Liver (tissue), 9 donors: ENCODE results near the gene CLDN1. TPM values are rescaled to one million over a fixed set of nuclear protein-coding genes. Genes with fewer than 3 reads are reported as not detected.

Experiments used
- DNase-seq: peaks from one replicate; pipeline ENCODE4 v3.0.0-alpha.2; 2017; ENCODE audit warnings: low spot score
- H3K27ac ChIP-seq, 2 donors: one replicate each; pipeline ENCODE4 v1.7.0; 2013; ENCODE audit warnings: inconsistent platforms in 2 of 2, low read length in 2 of 2, control low read depth in 1 of 2, low read depth in 1 of 2, mild to moderate bottlenecking in 1 of 2
- H3K27me3 ChIP-seq, 4 donors: one replicate each; pipeline versions ENCODE4 v1.6.1 to v1.7.0; 2013; ENCODE audit warnings: low read length in 3 of 4, inconsistent platforms in 1 of 4, mild to moderate bottlenecking in 1 of 4, moderate library complexity in 1 of 4; ENCODE audit not compliant: control insufficient read depth in 4 of 4, insufficient read depth in 4 of 4
- H3K36me3 ChIP-seq, 4 donors: one replicate each; pipeline versions ENCODE4 v1.6.1 to v1.7.0; 2013; ENCODE audit warnings: low read length in 3 of 4, mild to moderate bottlenecking in 3 of 4, low read depth in 1 of 4, moderate library complexity in 1 of 4; ENCODE audit not compliant: control insufficient read depth in 4 of 4, insufficient read depth in 3 of 4
- H3K4me1 ChIP-seq, 4 donors: one replicate each; pipeline versions ENCODE4 v1.6.1 to v1.7.0; 2013; ENCODE audit warnings: low read length in 3 of 4, mild to moderate bottlenecking in 3 of 4, moderate library complexity in 1 of 4; ENCODE audit not compliant: control insufficient read depth in 4 of 4, insufficient read depth in 4 of 4
- H3K4me3 ChIP-seq, 3 donors: one replicate each; pipeline versions ENCODE4 v1.6.1 to v1.7.0; 2013; ENCODE audit warnings: low read length in 3 of 3, control low read depth in 1 of 3, low read depth in 1 of 3, mild to moderate bottlenecking in 1 of 3
- H3K9ac ChIP-seq, 2 donors: one replicate each; pipeline ENCODE4 v1.7.0; 2013; ENCODE audit warnings: low read length in 2 of 2, mild to moderate bottlenecking in 2 of 2, moderate library complexity in 2 of 2, control low read depth in 1 of 2, low read depth in 1 of 2
- H3K9me3 ChIP-seq, 4 donors: one replicate each; pipeline versions ENCODE4 v1.6.1 to v1.7.0; 2013; ENCODE audit warnings: low read length in 3 of 4; ENCODE audit not compliant: control insufficient read depth in 4 of 4
- ATF3 ChIP-seq: IDR thresholded peaks from 2 replicates; pipeline ENCODE4 v1.6.1; 2016; ENCODE audit warnings: antibody characterized with exemption
- CTCF ChIP-seq: fragments of 150-350 bp; IDR thresholded peaks from 2 replicates; pipeline ENCODE4 v1.5.1; 2017; ENCODE audit warnings: improper control_type of control experiment, low read depth, low read length; ENCODE audit not compliant: missing input control
- EGR1 ChIP-seq, 2 donors: IDR thresholded peaks; 2 replicates each; pipeline ENCODE4 v1.6.1; 2016 to 2018; ENCODE audit warnings: antibody characterized with exemption in 2 of 2, low read depth in 2 of 2
- FOXA1 ChIP-seq: IDR thresholded peaks from 2 replicates; pipeline ENCODE4 v1.6.1; 2016; ENCODE audit warnings: antibody characterized with exemption
- FOXA2 ChIP-seq: IDR thresholded peaks from 2 replicates; pipeline ENCODE4 v1.6.1; 2016; ENCODE audit warnings: antibody characterized with exemption
- GABPA ChIP-seq, 2 donors: IDR thresholded peaks in 1 of 2; conservative IDR thresholded peaks in 1 of 2; 2 replicates each; pipeline ENCODE4 v1.6.1; 2016; ENCODE audit warnings: antibody characterized with exemption in 2 of 2, mild to moderate bottlenecking in 1 of 2, moderate library complexity in 1 of 2
- HNF4A ChIP-seq, 2 donors: conservative IDR thresholded peaks; 2 replicates each; pipeline ENCODE4 v1.6.1; 2016; ENCODE audit warnings: antibody characterized with exemption in 2 of 2, mild to moderate bottlenecking in 2 of 2
- HNF4G ChIP-seq: IDR thresholded peaks from 2 replicates; pipeline ENCODE4 v1.6.1; 2016; ENCODE audit warnings: antibody characterized with exemption
- JUND ChIP-seq, 2 donors: IDR thresholded peaks; 2 replicates each; pipeline ENCODE4 v1.6.1; 2016; ENCODE audit warnings: antibody characterized with exemption in 2 of 2
- MAX ChIP-seq: IDR thresholded peaks from 2 replicates; pipeline ENCODE4 v1.6.1; 2016; ENCODE audit warnings: antibody characterized with exemption
- NR2F2 ChIP-seq: IDR thresholded peaks from 2 replicates; pipeline ENCODE4 v1.6.1; 2016; ENCODE audit warnings: antibody characterized with exemption
- RAD21 ChIP-seq, 2 donors: IDR thresholded peaks; 2 replicates each; pipeline ENCODE4 v1.6.1; 2016; ENCODE audit warnings: antibody characterized with exemption in 2 of 2, mild to moderate bottlenecking in 2 of 2
- REST ChIP-seq: IDR thresholded peaks from 2 replicates; pipeline ENCODE4 v1.6.1; 2016; ENCODE audit warnings: antibody characterized with exemption, mild to moderate bottlenecking
- RXRA ChIP-seq, 2 donors: IDR thresholded peaks; 2 replicates each; pipeline ENCODE4 v1.6.1; 2017 to 2018; ENCODE audit warnings: antibody characterized with exemption in 2 of 2, mild to moderate bottlenecking in 1 of 2
- SP1 ChIP-seq: IDR thresholded peaks from 2 replicates; pipeline ENCODE4 v1.6.1; 2018; ENCODE audit warnings: antibody characterized with exemption, mild to moderate bottlenecking
- TAF1 ChIP-seq: conservative IDR thresholded peaks from 2 replicates; pipeline ENCODE4 v1.6.1; 2016; ENCODE audit warnings: antibody characterized with exemption, mild to moderate bottlenecking
- YY1 ChIP-seq: IDR thresholded peaks from 2 replicates; pipeline ENCODE4 v1.6.1; 2016; ENCODE audit warnings: antibody characterized with exemption, mild to moderate bottlenecking
- ZBTB33 ChIP-seq: IDR thresholded peaks from 2 replicates; pipeline ENCODE4 v1.6.1; 2016; ENCODE audit warnings: antibody characterized with exemption
- WGBS: extraction: QIAGEN DNeasy Blood & Tissue Kit; methylation state at CpG from one replicate; pipeline ENCODE4 v1.1.7; 2013; 5-methylcytosine and 5-hydroxymethylcytosine counted together
- polyA plus RNA-seq, 2 donors: library from polyadenylated mRNA; stranded (reverse) in 1 of 2; unstranded in 1 of 2; fragments of 200-250 nt in 1 of 2; fragments of >200 nt in 1 of 2; fragmentation: Nextera tagmentation in 1 of 2; extraction: Ambion mirVana in 1 of 2; gene quantifications; one replicate each; pipeline versions ENCODE4 v1.2.1 to v1.2.3, GENCODE V29; 2013 to 2015
- total RNA-seq, 2 donors: library from RNA; depleted of rRNA; stranded (reverse); fragments of >200 nt; gene quantifications; one replicate each; pipeline ENCODE4 v1.2.3, GENCODE V29; 2014
- donor health status: healthy.
- donor health status: healthy.
- donor health status: healthy.
- donor health status: healthy.
- donor health status: healthy.

The CLDN1 gene
- total and polyA plus RNA-seq, 4 donors: 57.8 to 92.0 (median 87.3) TPM

- TF ChIP-seq FOXA1 (no peak), RXRA (IDR thresholded peaks at IDR 0.05) (no peak), HNF4G (no peak), MAX (no peak), YY1 (no peak), HNF4A (conservative IDR thresholded peaks at IDR 0.05) (no peak), JUND (IDR thresholded peaks at IDR 0.05) (no peak), ATF3 (no peak), CTCF (no peak), FOXA2 (no peak), RAD21 (IDR thresholded peaks at IDR 0.05) (no peak), GABPA (IDR thresholded peaks at IDR 0.05 in 1 of 2, conservative IDR thresholded peaks at IDR 0.05 in 1 of 2) (no peak), EGR1 (IDR thresholded peaks at IDR 0.05; ENCODE audit: low read depth in 2 of 2) (no peak), ZBTB33 (no peak), NR2F2 (no peak), REST (no peak), SP1 (no peak), TAF1 (no peak)
- no peak for DNase-seq
- no peaks in the 10 kb centered on the region for H3K9me3 ChIP-seq
- H3K36me3 ChIP-seq: peaks cover 0 to 5% (median 0%) of the 10 kb centered on the region in 4 donors
- no peak overlapping the region for H3K9ac ChIP-seq
- peaks cover 8 to 68% (median 48%) of the 10 kb centered on the region in 4 donors for H3K4me1 ChIP-seq
- no peak overlapping the region for H3K4me3 ChIP-seq
- H3K27ac ChIP-seq: no peak overlapping the region
- 62% methylated on average over 1 of the region's 1 CpG for WGBS
- no peaks in the 10 kb centered on the region for H3K27me3 ChIP-seq
These were observed 7.5 kb downstream of the CLDN1 start for GRCh38 chr3:190314741-190315140.
